Measurements from ENCODE around the gene PLET1. TPM values are rescaled to one million over a fixed set of nuclear protein-coding genes. Genes with fewer than 3 reads are reported as not detected.

PLET1 gene
- total and polyA plus RNA-seq, 2 of the 8 experiments (the other 6 are each of a cell fraction or from before 2014, with no cell fraction given) = not detected

- TF ChIP-seq RAD21 (IDR thresholded peaks at IDR 0.05 in 1 of 2, conservative IDR thresholded peaks at IDR 0.05 in 1 of 2; ENCODE audit: low read depth in 2 of 2, low read length in 2 of 2) = no peak
These were observed 5.7 kb upstream of the PLET1 start (continued) for GRCh38 chr11:112266410-112266778.
